Hepatocyte (in vitro differentiated cells): ENCODE data around the gene ATG4B. TPM values are rescaled to one million over a fixed set of nuclear protein-coding genes. Genes with fewer than 3 reads are reported as not detected.

Source experiments
- DNase-seq: peaks from one replicate; pipeline ENCODE4 v3.0.0-alpha.2; 2016; ENCODE audit warnings: low spot score
- H2AFZ ChIP-seq: fragments of 200-600 bp; sonication (generic); 2 replicates; pipeline ENCODE4 v1.6.0; 2016; ENCODE audit warnings: antibody characterized with exemption, mild to moderate bottlenecking
- H3K27ac ChIP-seq: fragments of 200-600 bp; sonication (generic); 2 replicates; pipeline ENCODE4 v1.5.1; 2016; ENCODE audit warnings: mild to moderate bottlenecking
- H3K27me3 ChIP-seq: fragments of 200-600 bp; sonication (generic); 2 replicates; pipeline ENCODE4 v1.6.1; 2016
- H3K36me3 ChIP-seq: fragments of 200-600 bp; sonication (generic); replicated peaks from 2 replicates; pipeline ENCODE4 v1.5.1; 2016; ENCODE audit warnings: low read depth; ENCODE audit not compliant: insufficient read depth
- H3K4me1 ChIP-seq: fragments of 200-600 bp; sonication (generic); 2 replicates; pipeline ENCODE4 v1.5.1; 2016; ENCODE audit warnings: mild to moderate bottlenecking, moderate library complexity; ENCODE audit not compliant: insufficient read depth
- H3K4me2 ChIP-seq: fragments of 200-600 bp; sonication (generic); 2 replicates; pipeline ENCODE4 v1.6.0; 2016
- H3K4me3 ChIP-seq: fragments of 200-600 bp; sonication (generic); 2 replicates; pipeline ENCODE4 v1.5.1; 2016; ENCODE audit warnings: mild to moderate bottlenecking
- H3K79me2 ChIP-seq: fragments of 200-600 bp; sonication (generic); 2 replicates; pipeline ENCODE4 v1.6.0; 2017; ENCODE audit warnings: mild to moderate bottlenecking
- H3K9me2 ChIP-seq: fragments of 200-600 bp; sonication (generic); replicated peaks from 2 replicates; pipeline ENCODE4 v1.6.0; 2017; ENCODE audit warnings: mild to moderate bottlenecking; ENCODE audit not compliant: insufficient read depth
- H3K9me3 ChIP-seq: fragments of 200-600 bp; sonication (generic); 2 replicates; pipeline ENCODE4 v1.5.1; 2016; ENCODE audit warnings: low read depth, mild to moderate bottlenecking
- H4K20me1 ChIP-seq: fragments of 200-600 bp; sonication (generic); 2 replicates; pipeline ENCODE4 v1.6.0; 2016; ENCODE audit warnings: mild to moderate bottlenecking; ENCODE audit not compliant: insufficient read depth, poor library complexity, severe bottlenecking
- EZH2 ChIP-seq: fragments of 200-600 bp; sonication (generic); IDR thresholded peaks from 2 replicates; pipeline ENCODE4 v1.6.1; 2016; ENCODE audit warnings: antibody characterized with exemption, mild to moderate bottlenecking, borderline replicate concordance
- EZH2phosphoT487 ChIP-seq: fragments of 200-600 bp; sonication (generic); IDR thresholded peaks from one replicate; pipeline ENCODE4 v1.6.1; 2018; ENCODE audit warnings: antibody characterized with exemption, mild to moderate bottlenecking, low read depth, moderate library complexity; ENCODE audit not compliant: unreplicated experiment, severe bottlenecking
- WGBS: methylation state at CpG from one replicate; pipeline ENCODE4 v1.1.6; 2016; ENCODE audit warnings: low lambda C conversion rate; ENCODE audit errors: missing lambda C conversion rate; 5-methylcytosine and 5-hydroxymethylcytosine counted together
- polyA plus RNA-seq: library from polyadenylated mRNA; unstranded; fragments of >200 nt; fragmentation: Nextera tagmentation; extraction: Ambion mirVana; gene quantifications from 2 replicates; pipeline ENCODE4 v1.2.1, GENCODE V29; 2016
- total RNA-seq: library from RNA; depleted of rRNA; stranded (reverse); fragments of >200 nt; gene quantifications from 2 replicates; pipeline ENCODE4 v1.2.3, GENCODE V29; 2014
- TF ChIP-seq, protein P1 (sequence below): fragments of 200-600 bp; sonication (generic); IDR thresholded peaks from 2 replicates; pipeline ENCODE4 v1.5.1; 2016; ENCODE audit warnings: antibody characterized with exemption, mild to moderate bottlenecking; ENCODE audit not compliant: poor library complexity

ATG4B gene
- total and polyA plus RNA-seq, 2 experiments from 2014 or later: 61.3 to 108 TPM

DNA sequence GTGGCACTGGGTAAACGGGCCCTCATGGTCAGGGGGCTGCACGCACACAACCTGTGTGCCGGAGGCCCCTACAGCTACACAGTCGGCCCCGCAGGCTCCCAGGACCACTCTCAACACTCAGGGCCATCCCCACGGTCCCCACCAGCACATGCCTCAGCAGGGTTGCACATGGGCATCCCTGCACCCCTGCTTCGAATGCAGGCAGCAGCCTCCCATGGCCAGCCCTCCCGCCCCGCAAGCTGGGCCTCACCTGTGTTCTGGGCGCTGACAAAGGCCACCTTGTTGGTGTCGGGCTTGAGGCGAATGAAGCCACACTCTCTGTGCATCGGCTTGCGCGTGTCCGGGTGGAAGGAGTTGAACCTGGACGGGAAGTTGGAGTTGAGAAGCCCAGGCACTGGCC, 34.8 kb upstream of the ATG4B start:
- no peak overlapping the region for H3K4me2 ChIP-seq
- H3K4me3 ChIP-seq: no peak overlapping the region
- H3K27me3 ChIP-seq: no peaks in the 10 kb centered on the region
- H3K9me3 ChIP-seq: no peaks in the 10 kb centered on the region
- no peak for DNase-seq
- H2AFZ ChIP-seq: no peak overlapping the region
- H3K27ac ChIP-seq: no peak overlapping the region
- TF ChIP-seq, protein P1, sequence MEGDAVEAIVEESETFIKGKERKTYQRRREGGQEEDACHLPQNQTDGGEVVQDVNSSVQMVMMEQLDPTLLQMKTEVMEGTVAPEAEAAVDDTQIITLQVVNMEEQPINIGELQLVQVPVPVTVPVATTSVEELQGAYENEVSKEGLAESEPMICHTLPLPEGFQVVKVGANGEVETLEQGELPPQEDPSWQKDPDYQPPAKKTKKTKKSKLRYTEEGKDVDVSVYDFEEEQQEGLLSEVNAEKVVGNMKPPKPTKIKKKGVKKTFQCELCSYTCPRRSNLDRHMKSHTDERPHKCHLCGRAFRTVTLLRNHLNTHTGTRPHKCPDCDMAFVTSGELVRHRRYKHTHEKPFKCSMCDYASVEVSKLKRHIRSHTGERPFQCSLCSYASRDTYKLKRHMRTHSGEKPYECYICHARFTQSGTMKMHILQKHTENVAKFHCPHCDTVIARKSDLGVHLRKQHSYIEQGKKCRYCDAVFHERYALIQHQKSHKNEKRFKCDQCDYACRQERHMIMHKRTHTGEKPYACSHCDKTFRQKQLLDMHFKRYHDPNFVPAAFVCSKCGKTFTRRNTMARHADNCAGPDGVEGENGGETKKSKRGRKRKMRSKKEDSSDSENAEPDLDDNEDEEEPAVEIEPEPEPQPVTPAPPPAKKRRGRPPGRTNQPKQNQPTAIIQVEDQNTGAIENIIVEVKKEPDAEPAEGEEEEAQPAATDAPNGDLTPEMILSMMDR: no peak
- TF ChIP-seq EZH2 (no peak), EZH2phosphoT487 (no peak)
- WGBS: 98% methylated on average over 16 of the region's 17 CpGs
- H4K20me1 ChIP-seq: no peaks in the 10 kb centered on the region
- no peaks in the 10 kb centered on the region for H3K9me2 ChIP-seq
- no peaks in the 10 kb centered on the region for H3K79me2 ChIP-seq
- H3K36me3 ChIP-seq: no peaks in the 10 kb centered on the region
- no peaks in the 10 kb centered on the region for H3K4me1 ChIP-seq

DNA sequence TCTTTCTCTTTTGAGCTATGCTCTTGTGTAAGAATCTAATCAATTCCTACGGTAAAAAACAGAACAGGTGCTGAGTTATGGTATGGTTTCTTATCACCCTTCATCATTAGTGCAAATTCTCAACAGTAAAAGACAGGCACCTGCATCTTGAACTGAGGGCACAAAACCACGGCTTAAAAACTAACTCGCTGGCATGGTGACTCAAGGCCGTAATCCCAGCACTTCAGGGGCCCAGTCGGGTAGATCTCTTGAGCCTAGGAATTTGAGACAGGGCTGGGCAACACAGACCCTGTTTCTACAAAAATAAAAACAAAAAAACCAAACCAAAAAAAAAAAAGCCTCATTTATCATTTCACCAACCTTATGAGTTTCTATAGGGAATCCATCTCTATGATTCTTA, 33.8 kb upstream of the ATG4B start:
- WGBS: 83% methylated on average over 5 of the region's 5 CpGs
- Histone ChIP-seq H3K4me2 (no peak overlapping the region), H3K9me3 (no peaks in the 10 kb centered on the region)

DNA sequence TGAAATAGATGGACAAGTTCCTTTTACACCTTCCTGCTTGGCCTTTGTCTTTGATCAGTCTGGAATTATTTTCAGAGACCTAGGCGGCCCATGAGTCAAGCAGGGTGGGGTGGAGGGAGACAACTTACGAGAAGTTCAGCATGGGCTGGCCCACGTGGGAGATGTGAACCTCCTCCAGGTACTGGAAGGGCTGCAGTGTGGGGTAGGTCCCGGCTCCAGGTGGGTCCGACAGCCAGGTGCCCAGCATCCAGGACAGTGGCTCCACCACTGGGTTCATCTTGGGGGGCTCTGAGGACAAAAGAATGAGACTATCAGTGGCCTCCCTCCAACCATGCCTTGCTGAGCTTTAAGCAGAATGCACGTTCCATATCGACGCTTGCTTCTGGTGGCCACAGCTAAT, 31.3 kb upstream of the ATG4B start:
- H3K4me2 ChIP-seq: no peak overlapping the region
- peaks cover 11% of the 10 kb centered on the region for H3K4me1 ChIP-seq
- H3K79me2 ChIP-seq: peaks cover 26% of the 10 kb centered on the region
- H4K20me1 ChIP-seq: peaks cover 3% of the 10 kb centered on the region
- TF ChIP-seq EZH2phosphoT487: no peak
- TF ChIP-seq EZH2: no peak
- TF ChIP-seq, protein P1: no peak
- H2AFZ ChIP-seq: no peak overlapping the region
- H3K27me3 ChIP-seq: no peaks in the 10 kb centered on the region
- H3K27ac ChIP-seq: no peak overlapping the region
- H3K9me2 ChIP-seq: no peaks in the 10 kb centered on the region
- H3K36me3 ChIP-seq: no peaks in the 10 kb centered on the region
- WGBS: 97% methylated on average over 8 of the region's 8 CpGs
- DNase-seq: no peak
- H3K4me3 ChIP-seq: no peak overlapping the region
- H3K9me3 ChIP-seq: no peaks in the 10 kb centered on the region

More for the DNA sequence above, 33.8 kb upstream of the ATG4B start:
- Histone ChIP-seq H4K20me1 (no peaks in the 10 kb centered on the region), H2AFZ (no peak overlapping the region), H3K27me3 (no peaks in the 10 kb centered on the region), H3K27ac (no peak overlapping the region), H3K79me2 (peaks cover 6% of the 10 kb centered on the region), H3K4me1 (no peaks in the 10 kb centered on the region), H3K4me3 (no peak overlapping the region), H3K9me2 (no peaks in the 10 kb centered on the region), H3K36me3 (no peaks in the 10 kb centered on the region)
- no peak for DNase-seq
- TF ChIP-seq EZH2 (no peak), EZH2phosphoT487 (no peak)
- TF ChIP-seq, protein P1: no peak
